Measurements from ENCODE around the gene F2RL1. TPM values are rescaled to one million over a fixed set of nuclear protein-coding genes. Genes with fewer than 3 reads are reported as not detected.
"Not testable (repeated sequence)": the region's sequence is repeated elsewhere in the genome, so short reads cannot be mapped to it uniquely, and the experiment has no call there.

F2RL1 gene
- total RNA-seq, 3 donors from 2014 or later, result 58.1 to 177 (median 128) TPM

DNA sequence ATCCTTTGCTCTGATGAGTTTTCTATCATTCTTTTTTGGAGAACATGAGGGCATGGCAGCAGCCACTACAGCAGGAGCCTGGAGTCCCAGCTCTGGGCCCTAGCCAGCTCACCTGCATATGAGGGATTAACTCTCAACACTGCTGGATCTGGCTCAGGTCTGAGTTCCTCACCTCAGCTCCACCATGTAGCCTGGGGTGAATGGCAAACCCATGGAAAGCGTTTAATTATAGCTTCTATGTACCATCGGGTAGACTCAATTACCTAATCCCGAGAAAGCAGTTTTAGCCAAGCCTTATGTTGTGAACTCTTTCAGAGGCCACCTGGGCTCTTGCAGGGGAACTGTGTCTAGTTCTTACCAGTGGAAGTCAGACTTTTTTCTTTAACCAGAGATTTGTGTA, 27.1 kb downstream of the F2RL1 start:
- Histone ChIP-seq H3K9me3 (no peaks in the 10 kb centered on the region), H3K4me3 (no peak overlapping the region), H3K36me3 (ENCODE audit: low read depth) (no peaks in the 10 kb centered on the region), H3K4me1 (ENCODE audit: low read depth) (no peaks in the 10 kb centered on the region)
- no peak for DNase-seq
- no peak for ATAC-seq
- intact Hi-C loops (cut with DNase I, micrococcal nuclease), result no loop called here
- TF ChIP-seq, protein P1, sequence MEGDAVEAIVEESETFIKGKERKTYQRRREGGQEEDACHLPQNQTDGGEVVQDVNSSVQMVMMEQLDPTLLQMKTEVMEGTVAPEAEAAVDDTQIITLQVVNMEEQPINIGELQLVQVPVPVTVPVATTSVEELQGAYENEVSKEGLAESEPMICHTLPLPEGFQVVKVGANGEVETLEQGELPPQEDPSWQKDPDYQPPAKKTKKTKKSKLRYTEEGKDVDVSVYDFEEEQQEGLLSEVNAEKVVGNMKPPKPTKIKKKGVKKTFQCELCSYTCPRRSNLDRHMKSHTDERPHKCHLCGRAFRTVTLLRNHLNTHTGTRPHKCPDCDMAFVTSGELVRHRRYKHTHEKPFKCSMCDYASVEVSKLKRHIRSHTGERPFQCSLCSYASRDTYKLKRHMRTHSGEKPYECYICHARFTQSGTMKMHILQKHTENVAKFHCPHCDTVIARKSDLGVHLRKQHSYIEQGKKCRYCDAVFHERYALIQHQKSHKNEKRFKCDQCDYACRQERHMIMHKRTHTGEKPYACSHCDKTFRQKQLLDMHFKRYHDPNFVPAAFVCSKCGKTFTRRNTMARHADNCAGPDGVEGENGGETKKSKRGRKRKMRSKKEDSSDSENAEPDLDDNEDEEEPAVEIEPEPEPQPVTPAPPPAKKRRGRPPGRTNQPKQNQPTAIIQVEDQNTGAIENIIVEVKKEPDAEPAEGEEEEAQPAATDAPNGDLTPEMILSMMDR (IDR thresholded peaks at IDR 0.05), result no peak

DNA sequence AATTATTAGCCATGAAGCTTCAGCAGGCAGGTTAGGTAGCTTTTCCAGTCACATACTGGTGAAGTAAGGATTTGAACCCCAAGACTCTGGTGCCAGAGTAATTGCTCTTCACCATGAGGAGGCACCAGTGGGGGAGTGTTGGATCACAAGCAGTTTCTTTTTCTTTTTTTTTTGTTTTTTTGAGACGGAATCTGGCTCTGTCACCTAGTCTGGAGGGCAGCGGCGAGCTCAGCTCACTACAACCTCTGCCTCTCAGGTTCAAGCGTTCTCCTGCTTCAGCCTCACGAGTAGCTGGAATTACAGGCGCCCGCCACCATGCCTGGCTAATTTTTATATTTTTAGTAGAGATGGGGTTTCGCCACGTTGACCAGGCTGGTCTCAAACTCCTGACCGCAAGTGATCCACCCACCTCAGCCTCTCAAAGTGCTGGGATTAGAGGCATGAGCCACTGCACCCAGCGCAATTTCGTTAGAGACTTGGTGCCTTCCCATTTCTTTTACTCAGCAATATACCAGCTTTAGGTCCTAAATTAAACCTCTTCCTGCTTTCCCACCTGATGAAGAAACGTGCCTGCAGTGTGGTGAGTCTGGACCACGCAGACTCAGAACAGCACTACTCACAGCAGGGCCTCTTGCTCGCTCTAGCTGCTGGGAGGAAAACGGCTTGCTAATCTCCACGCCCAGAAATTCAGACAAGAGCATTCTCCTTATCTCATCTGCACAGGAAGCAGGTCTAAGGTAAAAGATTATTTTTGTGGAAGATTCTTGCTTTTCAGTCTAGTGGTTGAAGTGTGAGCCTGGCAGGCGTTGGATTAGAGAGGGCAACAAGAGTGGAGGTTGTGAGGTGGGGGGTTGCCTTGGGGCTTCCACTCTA, 30.8 kb downstream of the F2RL1 start, which contains the start of gene S100Z:
TSS of gene S100Z (plus strand) at position 596 of the 873 bp plus-strand sequence. CDS start 25,346 bp downstream, outside the sequence.
- intact Hi-C loops (cut with DNase I, micrococcal nuclease), result no loop called here
- no peaks in the 10 kb centered on the region for H3K36me3 ChIP-seq (ENCODE audit: low read depth)
- TF ChIP-seq, protein P1 (IDR thresholded peaks at IDR 0.05), result no peak
- H3K9me3 ChIP-seq, result no peaks in the 10 kb centered on the region
- H3K4me3 ChIP-seq, result no peak within 1 kb of the TSS
- ATAC-seq (peak; percentile 66), DNase-seq (no peak)
- no peaks in the 10 kb centered on the region for H3K4me1 ChIP-seq (ENCODE audit: low read depth)

DNA sequence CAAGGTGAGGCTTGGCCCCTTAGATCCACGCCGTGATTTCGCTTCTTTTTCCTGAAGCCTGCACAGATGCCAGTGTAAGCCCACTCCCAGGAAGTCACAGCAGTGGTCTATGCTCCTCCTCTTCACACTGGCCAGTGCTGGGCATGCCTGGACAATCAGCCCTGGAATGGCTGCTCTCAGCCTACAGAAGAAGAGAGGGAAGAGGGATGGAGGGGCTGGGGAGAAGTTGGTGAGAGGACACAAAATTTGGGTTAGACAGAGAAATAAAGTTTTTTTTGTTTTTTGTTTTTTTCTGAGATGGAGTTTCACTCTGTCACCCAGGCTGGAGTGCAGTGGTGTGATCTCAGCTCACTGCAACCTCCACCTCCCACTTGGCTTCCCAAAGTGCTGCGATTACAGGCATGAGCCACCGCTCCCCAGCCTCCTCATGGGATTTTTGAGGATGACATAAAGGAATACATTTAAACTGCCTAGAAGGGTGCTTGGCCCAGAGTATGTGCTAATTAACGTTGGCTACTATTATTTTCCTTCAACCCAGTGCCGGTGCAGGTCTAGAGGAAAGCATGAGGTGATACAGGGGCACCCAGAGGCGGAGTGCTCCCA, 31.8 kb downstream of the F2RL1 start:
- TF ChIP-seq, protein P1 (IDR thresholded peaks at IDR 0.05), result no peak
- ATAC-seq, result no peak
- H3K4me3 ChIP-seq, result no peak overlapping the region
- peaks cover 9% of the 10 kb centered on the region for H3K4me1 ChIP-seq (ENCODE audit: low read depth)
- H3K9me3 ChIP-seq, result no peaks in the 10 kb centered on the region
- intact Hi-C loops (cut with DNase I, micrococcal nuclease), result no loop called here
- no peak for DNase-seq
- no peaks in the 10 kb centered on the region for H3K36me3 ChIP-seq (ENCODE audit: low read depth)

DNA sequence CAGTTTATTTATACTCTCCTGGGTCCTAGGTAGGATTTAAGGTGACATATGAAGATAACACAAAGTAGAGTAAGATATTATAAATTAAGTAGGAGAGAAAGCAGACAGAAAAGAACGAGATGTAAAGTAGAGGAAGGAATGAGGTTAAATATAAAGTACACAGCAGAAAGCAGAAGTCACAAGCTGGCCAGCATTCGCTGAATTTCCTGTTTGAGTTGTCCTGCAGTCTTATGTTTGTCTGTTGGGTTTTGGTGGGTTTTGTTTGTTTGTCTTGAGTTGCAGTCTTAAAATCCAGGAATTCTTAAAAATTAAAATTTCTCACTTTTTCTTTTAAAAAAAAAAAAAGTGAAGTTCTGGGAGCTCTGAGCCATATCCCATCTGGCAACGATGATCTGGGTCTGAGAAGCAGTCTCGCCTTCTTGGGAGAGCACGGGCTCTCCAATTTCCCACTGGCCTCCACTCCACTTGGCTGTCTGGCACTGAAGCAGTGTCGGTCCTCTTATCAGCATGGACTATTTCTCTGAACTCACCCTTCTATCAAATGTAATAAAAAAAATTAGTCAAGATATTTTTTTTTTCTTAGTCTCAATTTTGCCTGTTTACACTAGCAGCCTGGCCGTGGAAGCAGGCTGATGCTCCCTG, 33.0 kb downstream of the F2RL1 start:
- intact Hi-C loops (cut with DNase I, micrococcal nuclease), result no loop called here
- Histone ChIP-seq H3K4me3 (no peak overlapping the region), H3K9me3 (no peaks in the 10 kb centered on the region), H3K36me3 (ENCODE audit: low read depth) (no peaks in the 10 kb centered on the region), H3K4me1 (ENCODE audit: low read depth) (peaks cover 16% of the 10 kb centered on the region)
- TF ChIP-seq, protein P1 (IDR thresholded peaks at IDR 0.05), result no peak
- ATAC-seq, result no peak
- no peak for DNase-seq

DNA sequence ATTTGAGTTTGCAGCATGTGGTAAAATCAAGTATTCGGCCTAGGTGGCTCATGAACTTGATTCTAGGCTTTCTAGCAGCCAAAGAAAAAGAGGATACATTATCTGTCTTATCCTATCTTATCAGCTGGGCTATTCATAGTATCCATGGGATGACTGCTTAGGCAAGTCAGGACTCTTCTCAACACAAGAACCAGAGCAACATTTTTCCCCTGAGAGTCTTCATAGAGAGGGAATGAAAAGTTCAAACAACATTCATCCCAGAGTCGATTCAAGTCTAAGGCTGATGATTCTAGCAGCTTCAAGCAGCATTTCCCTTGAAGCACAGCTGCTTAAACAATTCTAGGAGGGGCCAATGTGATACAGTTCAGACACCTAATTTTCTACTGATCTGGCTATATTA, 33.9 kb downstream of the F2RL1 start:
- no peaks in the 10 kb centered on the region for H3K36me3 ChIP-seq (ENCODE audit: low read depth)
- no peak for DNase-seq
- no peaks in the 10 kb centered on the region for H3K9me3 ChIP-seq
- TF ChIP-seq, protein P1 (IDR thresholded peaks at IDR 0.05), result no peak
- no peak for ATAC-seq
- H3K4me3 ChIP-seq, result no peak overlapping the region
- intact Hi-C loops (cut with DNase I, micrococcal nuclease), result no loop called here
- H3K4me1 ChIP-seq (ENCODE audit: low read depth), result peaks cover 16% of the 10 kb centered on the region

DNA sequence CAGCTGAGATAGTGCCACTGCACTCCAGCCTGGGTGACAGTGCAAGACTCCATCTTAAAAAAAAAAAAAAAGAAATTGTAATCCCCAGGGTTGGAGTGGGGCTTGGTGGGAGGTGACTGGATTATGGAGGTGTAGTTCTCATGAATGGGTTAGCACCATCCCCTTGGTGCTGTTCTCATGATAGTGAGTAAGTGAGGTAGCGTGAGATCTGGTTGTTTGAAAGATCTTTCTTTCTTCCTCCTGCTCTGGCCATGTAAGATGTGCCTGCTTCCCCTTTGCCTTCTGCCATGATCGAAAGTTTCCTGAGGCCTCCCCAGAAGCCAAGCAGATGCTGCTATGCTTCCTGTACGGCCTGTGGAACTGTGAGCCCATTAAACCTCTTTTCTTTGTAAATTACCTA, 34.9 kb downstream of the F2RL1 start:
- H3K9me3 ChIP-seq; ATAC-seq; intact Hi-C loops (cut with DNase I, micrococcal nuclease); DNase-seq; H3K4me3 ChIP-seq; H3K36me3 ChIP-seq (ENCODE audit: low read depth): not testable (repeated sequence)
- peaks cover 16% of the 10 kb centered on the region for H3K4me1 ChIP-seq (ENCODE audit: low read depth)
